Left lung (tissue), 10 donors: ENCODE data around the gene MAP3K13. TPM values are rescaled to one million over a fixed set of nuclear protein-coding genes. Genes with fewer than 3 reads are reported as not detected.

Experiments used
- ATAC-seq: fragments of 200-7000 bp; cut with Tn5 transposase; one replicate; pipeline ENCODE4 v1.9.1; 2020; ENCODE audit warnings: moderate library complexity
- DNase-seq, 4 donors: peaks; one replicate each; pipeline ENCODE4 v3.0.0-alpha.2; 2013 to 2020
- H3K27ac ChIP-seq, 2 donors: fragments of 200-600 bp; sonication (generic) in 1 of 2; one replicate each; pipeline versions ENCODE4 v1.5.0 to v1.8.0; 2020 to 2021
- H3K27me3 ChIP-seq, 2 donors: fragments of 200-600 bp; sonication (generic) in 1 of 2; one replicate each; pipeline versions ENCODE4 v1.5.0 to v1.8.0; 2020 to 2021
- H3K36me3 ChIP-seq, 2 donors: fragments of 200-600 bp; sonication (generic) in 1 of 2; one replicate each; pipeline versions ENCODE4 v1.5.0 to v1.8.0; 2020 to 2021
- H3K4me1 ChIP-seq, 2 donors: fragments of 200-600 bp; one replicate each; pipeline ENCODE4 v1.8.0; 2021
- H3K4me3 ChIP-seq, 2 donors: fragments of 200-600 bp; sonication (generic) in 1 of 2; one replicate each; pipeline versions ENCODE4 v1.5.0 to v1.8.0; 2020 to 2021; ENCODE audit warnings: mild to moderate bottlenecking in 1 of 2
- H3K9me3 ChIP-seq, 2 donors: fragments of 200-600 bp; sonication (generic) in 1 of 2; one replicate each; pipeline versions ENCODE4 v1.5.0 to v1.8.0; 2020 to 2021
- intact Hi-C, 2 donors: fragments of 100-400 bp; cut with DNase I; formaldehyde crosslinking; loops; one replicate each; pipeline versions ENCODE4 v1.11.2 to v1.14.2; 2022
- polyA plus RNA-seq, 6 donors: library from polyadenylated mRNA; unstranded; fragments of 120-200 nt; gene quantifications; one replicate each; pipeline ENCODE4 v1.2.1, GENCODE V29; 2013; ENCODE audit not compliant: insufficient read length in 6 of 6
- total RNA-seq, 2 donors: library from RNA; stranded (reverse); fragmentation: NEBNext Ultra II Directional; extraction: Animal tissue kit (Norgen Biotek cat#: 25700); gene quantifications; one replicate each; pipeline ENCODE4 v1.2.1, GENCODE V29; 2021
- TF ChIP-seq, protein P1 (sequence below), 2 donors: fragments of 200-600 bp; sonication (generic) in 1 of 2; IDR thresholded peaks; one replicate each; pipeline versions ENCODE4 v1.5.0 to v1.8.0; 2021; ENCODE audit warnings: antibody characterized with exemption in 2 of 2
- donor health status: DM: no; HTN: yes; CAD: no.
- donor health status: DM: no; HTN: no; CAD: no.

Gene MAP3K13
- total and polyA plus RNA-seq, 8 donors = 34.5 to 48.0 (median 44.2) TPM

GRCh38 chr3:185325946-185326791, 36.8 kb upstream of the MAP3K13 start:
- H3K27me3 ChIP-seq = no peaks in the 10 kb centered on the region
- peaks cover 7 to 15% of the 10 kb centered on the region in 2 donors for H3K4me1 ChIP-seq
- intact Hi-C loops = no loop called here
- H3K36me3 ChIP-seq = no peaks in the 10 kb centered on the region
- H3K9me3 ChIP-seq = no peaks in the 10 kb centered on the region
- no peak overlapping the region for H3K4me3 ChIP-seq
- no peak overlapping the region for H3K27ac ChIP-seq
- ATAC-seq (no peak), DNase-seq (no peak)
- TF ChIP-seq, protein P1, sequence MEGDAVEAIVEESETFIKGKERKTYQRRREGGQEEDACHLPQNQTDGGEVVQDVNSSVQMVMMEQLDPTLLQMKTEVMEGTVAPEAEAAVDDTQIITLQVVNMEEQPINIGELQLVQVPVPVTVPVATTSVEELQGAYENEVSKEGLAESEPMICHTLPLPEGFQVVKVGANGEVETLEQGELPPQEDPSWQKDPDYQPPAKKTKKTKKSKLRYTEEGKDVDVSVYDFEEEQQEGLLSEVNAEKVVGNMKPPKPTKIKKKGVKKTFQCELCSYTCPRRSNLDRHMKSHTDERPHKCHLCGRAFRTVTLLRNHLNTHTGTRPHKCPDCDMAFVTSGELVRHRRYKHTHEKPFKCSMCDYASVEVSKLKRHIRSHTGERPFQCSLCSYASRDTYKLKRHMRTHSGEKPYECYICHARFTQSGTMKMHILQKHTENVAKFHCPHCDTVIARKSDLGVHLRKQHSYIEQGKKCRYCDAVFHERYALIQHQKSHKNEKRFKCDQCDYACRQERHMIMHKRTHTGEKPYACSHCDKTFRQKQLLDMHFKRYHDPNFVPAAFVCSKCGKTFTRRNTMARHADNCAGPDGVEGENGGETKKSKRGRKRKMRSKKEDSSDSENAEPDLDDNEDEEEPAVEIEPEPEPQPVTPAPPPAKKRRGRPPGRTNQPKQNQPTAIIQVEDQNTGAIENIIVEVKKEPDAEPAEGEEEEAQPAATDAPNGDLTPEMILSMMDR (IDR thresholded peaks at IDR 0.05) = no peak

GRCh38 chr3:185327062-185327461, 35.9 kb upstream of the MAP3K13 start:
- DNase-seq (no peak), ATAC-seq (no peak)
- TF ChIP-seq, protein P1 (IDR thresholded peaks at IDR 0.05) = no peak
- intact Hi-C loops = no loop called here
- Histone ChIP-seq H3K36me3 (no peaks in the 10 kb centered on the region), H3K27me3 (no peaks in the 10 kb centered on the region), H3K9me3 (no peaks in the 10 kb centered on the region), H3K27ac (no peak overlapping the region), H3K4me3 (no peak overlapping the region), H3K4me1 (peaks cover 10 to 20% of the 10 kb centered on the region in 2 donors)

- intact Hi-C loops = no loop called here
- no peaks in the 10 kb centered on the region for H3K9me3 ChIP-seq
- peaks cover 13 to 25% of the 10 kb centered on the region in 2 donors for H3K4me1 ChIP-seq
- peak overlapping the region; percentile 53 to 79 for H3K27ac ChIP-seq
- no peaks in the 10 kb centered on the region for H3K27me3 ChIP-seq
- H3K4me3 ChIP-seq = peak overlapping the region; percentile 1 to 19
- TF ChIP-seq, protein P1 (IDR thresholded peaks at IDR 0.05) = no peak
- ATAC-seq = peak; percentile 58
- no peaks in the 10 kb centered on the region for H3K36me3 ChIP-seq
- DNase-seq = peak in 1 of 4 donors; percentile 7
These were observed 34.5 kb upstream of the MAP3K13 start for GRCh38 chr3:185328324-185329004.

GRCh38 chr3:185330238-185330637, 32.7 kb upstream of the MAP3K13 start:
- peak overlapping the region; percentile 71 to 79 for H3K27ac ChIP-seq

More at GRCh38 chr3:185330238-185330637, 32.7 kb upstream of the MAP3K13 start:
- intact Hi-C loops = no loop called here
- no peaks in the 10 kb centered on the region for H3K9me3 ChIP-seq
- H3K36me3 ChIP-seq = no peaks in the 10 kb centered on the region
- TF ChIP-seq, protein P1 (IDR thresholded peaks at IDR 0.05) = no peak
- no peaks in the 10 kb centered on the region for H3K27me3 ChIP-seq
- H3K4me1 ChIP-seq = peaks cover 13 to 25% of the 10 kb centered on the region in 2 donors
- DNase-seq (peak in 2 of 4 donors; percentile 23 to 55), ATAC-seq (peak; percentile 56)
- H3K4me3 ChIP-seq = no peak overlapping the region
